NCI-H1092 (cell line): ENCODE measurements around the gene ERICH6B.

Source experiments
- DNase-seq: peaks from one replicate; lab custom pipeline; 2025; lab: John Stamatoyannopoulos, UW

Gene ERICH6B

DNA sequence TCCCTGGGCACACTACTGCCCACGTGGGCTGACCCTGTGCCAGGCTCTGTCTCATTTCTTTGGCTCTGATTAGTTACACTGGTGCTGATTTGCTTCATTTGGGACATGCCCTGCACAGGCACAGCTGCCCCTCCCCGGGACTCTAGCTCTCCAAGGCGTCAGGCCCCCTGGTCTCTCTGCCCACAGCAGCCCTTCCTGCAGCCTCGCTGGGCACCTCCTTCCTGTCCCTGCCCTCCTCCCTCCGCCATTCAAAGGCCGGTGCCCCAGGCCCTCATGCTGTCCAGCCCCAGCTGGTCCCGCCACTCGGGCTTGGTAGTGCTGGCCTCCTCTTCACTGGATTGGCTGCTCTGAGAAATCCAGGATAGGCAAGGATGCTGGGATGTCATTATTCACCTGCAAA, 73.1 kb downstream of the ERICH6B start:
- no peak for DNase-seq

DNA sequence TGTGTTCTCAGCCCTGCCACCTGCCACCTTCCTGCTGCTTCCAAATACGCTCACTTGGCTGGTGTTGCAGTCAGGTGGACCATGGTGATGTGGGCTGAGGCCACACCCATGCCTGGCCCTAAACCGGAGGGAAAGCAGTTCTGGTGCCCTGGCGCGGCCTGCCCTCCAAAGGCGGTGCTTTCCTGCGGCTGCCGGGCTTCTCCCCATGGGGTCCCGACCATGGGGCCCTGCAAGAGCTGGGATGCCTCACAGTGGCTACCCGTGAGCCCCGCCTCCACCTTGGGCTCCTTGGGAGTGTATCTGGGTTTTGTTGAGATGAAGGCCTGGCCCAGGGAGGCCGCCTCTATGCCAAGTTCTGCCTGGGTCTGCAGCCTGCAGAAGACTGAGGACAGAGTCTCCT, 73.7 kb downstream of the ERICH6B start:
- DNase-seq, result no peak

DNA sequence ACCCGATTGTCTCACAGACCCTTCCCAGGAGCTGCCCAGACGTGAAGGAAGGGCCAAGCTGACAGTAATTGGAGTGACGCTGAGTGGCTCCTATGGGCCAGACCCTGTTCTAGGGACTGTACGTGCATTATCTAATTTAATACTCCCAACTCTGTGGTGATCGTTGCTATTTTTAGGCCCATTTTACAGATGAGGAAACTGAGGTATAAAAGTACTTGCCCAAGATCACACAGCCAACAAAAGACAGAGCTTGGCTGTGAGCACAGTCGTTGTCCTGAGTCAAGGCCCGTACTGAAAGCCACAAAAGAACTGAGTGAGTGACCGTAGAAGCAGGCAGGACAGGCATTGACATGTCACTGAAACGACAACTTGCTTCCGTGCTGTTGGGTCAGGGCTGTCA, 74.7 kb downstream of the ERICH6B start:
- no peak for DNase-seq

DNA sequence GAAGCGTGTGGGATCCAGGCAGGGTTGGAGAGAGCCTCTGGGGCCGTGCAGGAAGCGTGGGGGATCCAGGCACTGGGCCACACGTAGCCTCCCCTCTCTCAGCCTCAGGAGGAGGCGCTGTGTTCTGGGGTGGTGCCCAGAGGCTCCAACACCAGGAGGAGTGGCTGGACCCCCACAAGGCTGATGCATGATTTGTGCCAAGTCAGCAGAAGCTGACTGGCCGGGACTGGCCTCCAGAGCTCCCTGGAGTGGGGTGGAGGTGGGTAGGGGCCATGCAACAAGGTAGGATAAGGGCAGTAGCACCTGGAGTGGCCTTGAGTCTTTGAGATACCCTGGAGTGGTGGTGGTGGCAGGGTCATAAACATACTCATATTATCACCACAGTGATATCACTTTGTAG, 75.3 kb downstream of the ERICH6B start:
- no peak for DNase-seq

DNA sequence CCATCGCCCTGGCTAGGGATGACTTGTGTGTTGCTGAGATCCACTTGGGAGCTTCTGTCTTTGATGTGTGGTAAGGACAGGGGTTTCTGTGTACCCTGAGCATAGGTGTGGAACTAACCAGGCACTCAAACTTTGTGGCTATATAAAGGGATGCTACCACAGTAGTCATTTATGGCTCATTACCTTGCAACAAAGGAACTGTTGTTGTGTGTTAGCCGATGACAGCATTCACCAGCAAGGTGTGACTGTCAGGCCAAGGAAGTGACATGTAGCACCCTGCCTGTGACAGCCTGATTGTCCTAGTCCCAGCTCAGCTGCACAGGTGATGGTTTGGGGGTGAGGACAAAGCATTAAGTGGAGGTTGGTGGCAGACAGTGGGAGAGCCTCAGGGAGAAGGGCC, 77.2 kb downstream of the ERICH6B start:
- no peak for DNase-seq

DNA sequence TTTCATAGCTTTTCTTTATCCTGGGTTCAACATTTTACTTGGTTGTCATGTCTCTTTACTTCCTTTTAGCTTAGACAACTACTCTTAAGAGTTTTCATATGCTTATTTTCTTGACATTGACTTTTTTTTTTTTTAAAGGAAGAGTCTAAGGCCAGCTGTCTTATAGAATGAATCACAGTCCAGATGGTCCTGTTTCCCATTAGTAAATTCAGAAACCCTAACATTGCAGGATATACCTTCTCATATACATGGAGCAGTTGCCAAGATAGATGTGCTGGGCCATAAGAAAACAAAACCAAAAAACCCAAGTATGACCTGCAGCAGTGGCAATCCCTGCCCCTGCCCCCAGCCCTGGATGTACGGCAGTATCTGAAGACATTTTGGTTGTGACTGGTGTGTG, 78.0 kb downstream of the ERICH6B start:
- no peak for DNase-seq

DNA sequence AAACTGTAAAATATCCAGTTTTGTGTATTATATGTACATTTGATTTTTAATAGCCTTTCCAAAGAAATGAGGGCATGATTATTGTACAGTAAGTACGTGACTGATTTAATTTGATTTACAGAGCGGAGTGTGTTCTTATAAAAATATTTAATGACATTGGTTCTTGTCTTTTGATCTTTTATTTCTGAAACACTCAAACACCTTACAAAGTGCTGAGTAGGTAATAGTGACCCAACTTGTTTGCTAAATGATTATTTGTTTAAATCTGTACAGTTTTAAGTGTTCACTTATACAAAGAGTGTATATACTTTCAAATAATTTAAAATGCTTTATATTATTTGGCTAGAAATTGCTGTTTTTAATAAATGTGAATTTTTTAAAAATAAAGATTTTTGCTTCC, 79.3 kb downstream of the ERICH6B start:
- no peak for DNase-seq

DNA sequence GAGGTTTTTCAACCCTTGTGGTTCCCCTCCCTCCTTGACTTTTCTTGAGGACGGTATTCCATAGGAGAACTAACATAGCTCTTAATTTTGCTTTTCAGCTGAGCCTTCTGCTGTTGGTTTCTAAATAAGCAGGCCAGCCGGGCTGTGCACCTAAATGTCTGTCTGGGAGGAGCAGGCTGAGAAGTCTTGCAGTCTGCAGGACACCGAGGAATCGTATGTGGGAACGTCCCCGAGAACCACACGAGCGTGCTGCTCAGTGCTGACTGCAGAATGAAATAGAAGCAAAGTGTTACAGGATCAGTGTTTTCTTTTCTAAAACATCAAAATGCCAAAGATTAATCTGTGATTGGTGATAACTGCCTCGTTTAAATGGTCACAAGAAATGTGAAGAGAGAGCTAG, 80.9 kb downstream of the ERICH6B start:
- DNase-seq, result no peak

DNA sequence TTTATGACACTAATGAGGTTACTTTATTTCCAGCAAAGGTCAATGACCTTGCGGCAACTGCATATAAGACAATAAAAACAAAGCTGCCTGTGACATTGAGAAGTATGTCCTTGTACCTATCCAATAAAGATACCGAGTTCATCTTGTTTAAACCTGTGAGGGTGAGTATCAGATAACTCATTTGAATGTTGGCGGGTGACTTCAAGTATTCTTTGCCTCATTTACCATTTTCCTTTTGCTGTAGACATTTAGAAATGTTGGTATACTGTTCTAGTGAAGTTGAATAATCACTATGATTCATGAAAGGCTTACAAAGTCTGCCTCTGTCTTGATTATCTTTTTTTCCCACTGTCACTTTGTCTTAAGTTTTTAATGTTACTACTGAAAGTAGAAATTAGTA, 85.8 kb downstream of the ERICH6B start:
- DNase-seq, result no peak

DNA sequence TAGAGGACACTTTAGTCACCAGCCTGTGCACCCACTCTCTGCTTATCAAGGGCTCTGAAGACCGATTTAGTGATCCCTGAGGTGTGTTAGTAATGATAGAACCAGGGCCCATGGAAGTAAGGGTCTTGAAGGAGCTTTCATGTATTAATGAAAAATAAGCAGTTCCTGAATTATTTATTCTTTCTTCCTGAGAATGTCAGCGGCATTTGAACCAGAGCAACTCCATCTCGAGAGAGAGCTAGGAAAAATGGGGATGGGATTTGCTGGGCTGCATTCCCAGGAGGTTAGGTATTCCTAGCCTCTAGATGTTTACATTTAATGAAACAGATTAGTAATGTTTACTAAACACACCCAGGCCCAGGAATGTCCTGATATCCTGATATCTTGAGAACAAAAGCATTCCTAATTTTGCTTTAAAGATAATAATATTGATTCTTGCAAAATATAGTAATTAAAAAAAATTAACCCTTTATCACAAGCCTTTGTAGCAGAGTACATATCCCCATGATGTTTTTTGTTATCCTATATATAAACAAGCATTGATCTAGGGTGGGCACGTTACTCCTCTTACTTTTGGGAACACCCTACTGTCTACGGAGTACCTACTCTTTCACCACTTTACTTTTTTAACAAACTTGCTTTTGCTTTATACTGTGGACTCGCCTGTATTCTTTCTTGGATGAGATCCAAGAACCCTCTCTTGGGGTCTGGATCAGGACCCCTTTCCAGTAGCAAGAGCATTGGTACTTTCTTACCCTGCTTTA, 87.7 kb downstream of the ERICH6B start:
- no peak for DNase-seq

DNA sequence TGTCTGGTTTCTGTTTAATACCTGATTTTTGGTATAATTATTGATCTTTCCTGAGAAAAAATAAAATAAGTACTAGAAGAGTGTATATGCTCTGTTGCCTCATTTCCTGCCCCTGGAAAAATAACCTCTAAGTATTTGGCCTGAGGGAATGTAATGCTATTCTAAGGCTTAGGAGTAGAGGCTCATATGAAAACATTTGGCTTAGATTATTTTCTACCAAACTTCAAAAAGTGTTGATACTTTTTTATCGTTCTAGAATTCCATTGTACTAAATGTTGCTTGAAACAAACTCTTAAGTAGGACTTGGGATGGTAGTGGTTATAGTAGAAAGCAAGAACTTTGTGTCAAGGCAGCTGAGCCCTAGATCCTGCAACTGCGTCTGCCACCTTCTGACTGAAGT, 93.0 kb downstream of the ERICH6B start:
- no peak for DNase-seq

DNA sequence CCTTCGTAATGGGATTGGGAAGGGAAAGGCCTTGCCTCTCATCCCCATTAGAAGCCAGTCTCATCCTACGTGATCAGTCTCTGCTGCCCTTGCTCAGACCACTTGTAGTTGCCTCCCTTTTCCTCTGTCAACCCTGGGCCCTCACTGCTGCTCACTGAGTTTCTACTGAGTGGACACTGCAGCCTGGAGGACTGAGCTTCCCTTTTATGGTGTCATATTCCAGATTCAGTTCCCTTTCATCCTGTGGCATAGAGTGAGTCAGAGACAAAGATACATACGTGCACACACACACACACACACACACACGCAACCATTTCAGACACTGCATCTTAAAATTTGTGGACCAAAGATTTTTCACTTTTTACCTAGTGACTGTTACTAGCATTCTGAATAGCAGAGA, 94.2 kb downstream of the ERICH6B start:
- no peak for DNase-seq

DNA sequence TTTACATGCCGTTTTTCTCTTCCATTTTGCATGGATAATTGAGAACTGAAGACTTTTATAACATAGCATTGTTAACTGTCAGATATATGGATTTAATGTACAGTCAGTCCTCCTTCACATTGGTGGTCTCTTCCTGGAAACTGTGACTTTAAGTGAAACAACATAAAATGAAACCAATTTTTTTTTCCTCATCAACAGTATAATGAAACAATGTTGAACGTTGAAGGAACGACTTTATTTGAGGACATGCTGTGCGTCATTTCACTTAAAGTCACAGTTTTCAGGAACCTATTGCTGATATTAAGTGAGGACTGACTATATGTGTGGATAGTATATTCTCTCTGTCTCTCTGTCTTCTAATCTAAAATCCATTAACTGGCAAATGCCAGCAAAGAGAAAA, 96.0 kb downstream of the ERICH6B start:
- no peak for DNase-seq

DNA sequence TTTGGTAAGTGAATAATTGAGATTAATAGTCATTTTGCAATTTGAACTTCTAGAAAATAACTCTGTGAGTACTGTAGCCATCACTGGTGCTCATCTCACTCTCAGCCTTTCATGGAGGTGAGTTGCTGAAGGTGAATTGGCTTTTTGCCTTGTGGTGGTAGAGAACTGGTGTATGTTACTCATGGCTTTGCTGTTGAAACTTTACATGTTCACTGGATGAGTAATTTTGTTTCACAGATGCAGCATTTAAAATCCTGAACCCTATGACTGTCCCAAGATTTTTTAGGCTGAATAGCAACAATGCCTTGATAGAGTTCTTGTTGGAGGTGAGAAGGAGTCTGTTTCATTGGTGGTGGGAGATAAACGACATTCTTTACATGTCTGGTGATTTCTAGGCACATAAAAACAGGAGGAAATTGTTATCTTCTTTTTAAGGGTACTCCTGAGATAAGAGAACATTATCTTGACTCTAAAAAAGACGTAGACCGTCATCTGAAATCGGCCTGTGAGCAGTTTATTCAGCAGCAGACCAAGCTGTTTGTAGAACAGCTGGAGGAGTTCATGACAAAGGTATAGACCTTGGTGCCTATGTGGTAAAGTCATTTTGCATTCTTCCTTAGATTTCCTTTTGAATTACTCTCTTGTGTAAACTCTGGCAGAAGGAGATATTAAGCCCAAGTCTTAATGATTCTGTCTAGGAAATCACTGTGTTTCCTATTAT, 96.9 kb downstream of the ERICH6B start:
- no peak for DNase-seq

DNA sequence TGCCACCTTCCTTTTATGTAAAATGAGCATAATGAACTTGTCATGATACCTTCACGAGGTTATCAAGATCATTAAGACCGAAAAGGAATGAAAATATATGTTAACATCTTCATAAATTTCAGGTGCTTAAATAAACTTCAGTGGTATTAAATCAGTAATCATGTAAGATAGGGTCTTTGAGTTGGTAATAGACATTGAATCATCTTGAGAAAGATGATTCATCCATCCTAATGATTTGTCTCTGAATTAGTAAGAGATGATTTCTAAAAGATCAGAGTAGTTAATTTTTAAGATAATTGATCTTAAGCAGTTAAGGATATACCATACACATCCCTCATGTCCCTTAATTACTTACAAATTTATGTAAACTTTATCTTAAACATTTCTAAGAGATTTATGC, 98.8 kb downstream of the ERICH6B start:
- DNase-seq, result no peak

DNA sequence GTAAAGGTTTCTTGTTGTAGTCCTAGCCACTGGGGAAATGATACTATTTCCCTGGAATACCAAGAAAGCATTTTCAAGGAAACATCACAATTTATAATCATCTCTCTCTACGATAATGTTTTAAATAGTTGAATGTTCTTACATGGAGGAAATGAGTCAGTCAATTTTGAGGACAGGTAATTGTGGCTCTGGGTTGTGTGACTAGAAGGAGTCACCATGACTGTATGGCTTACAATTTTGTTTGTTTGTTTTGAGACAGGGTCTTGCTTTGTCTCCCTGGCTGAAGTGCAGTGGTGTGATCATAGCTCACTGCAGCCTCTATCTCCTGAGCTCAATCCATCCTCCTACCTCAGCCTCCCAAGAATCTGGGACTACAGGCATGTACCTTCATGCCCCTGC, 103.4 kb downstream of the ERICH6B start:
- DNase-seq, result no peak

DNA sequence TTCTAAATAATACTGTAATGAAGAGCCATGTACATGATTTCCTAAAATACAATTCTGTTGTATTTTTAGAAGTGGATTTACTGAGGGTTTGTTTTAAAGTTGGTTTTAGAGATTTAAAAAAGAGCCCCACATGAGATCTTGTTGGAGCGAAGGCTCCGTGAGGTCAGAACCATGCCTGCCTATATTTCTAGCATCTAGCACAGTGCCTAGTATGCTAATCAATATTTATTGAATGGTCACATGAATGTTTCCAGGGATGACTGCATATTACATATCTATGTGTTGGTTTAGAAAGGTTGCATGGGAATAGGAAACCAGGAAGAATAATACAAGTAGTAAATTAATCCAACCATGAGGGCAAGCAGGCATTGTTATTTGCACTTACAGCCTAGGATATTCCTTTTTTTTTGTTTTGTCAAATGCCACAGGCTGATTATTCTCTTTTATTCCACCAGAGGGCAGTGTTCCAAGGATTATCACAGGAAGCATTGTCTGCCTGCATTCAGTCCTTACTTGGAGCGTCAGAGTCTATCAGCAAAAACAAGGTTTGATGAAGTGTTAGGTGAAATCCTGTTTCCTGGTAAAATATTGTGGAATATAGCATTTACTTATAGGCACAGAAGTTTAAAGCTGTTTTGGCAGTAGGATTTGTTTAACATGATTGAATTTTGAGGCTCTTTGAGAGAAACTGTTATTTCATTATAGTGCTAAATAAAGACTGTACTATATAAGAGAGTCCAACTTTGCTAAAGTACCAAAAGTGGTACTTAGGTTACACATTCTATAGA, 104.0 kb downstream of the ERICH6B start:
- DNase-seq, result peak; percentile 16

DNA sequence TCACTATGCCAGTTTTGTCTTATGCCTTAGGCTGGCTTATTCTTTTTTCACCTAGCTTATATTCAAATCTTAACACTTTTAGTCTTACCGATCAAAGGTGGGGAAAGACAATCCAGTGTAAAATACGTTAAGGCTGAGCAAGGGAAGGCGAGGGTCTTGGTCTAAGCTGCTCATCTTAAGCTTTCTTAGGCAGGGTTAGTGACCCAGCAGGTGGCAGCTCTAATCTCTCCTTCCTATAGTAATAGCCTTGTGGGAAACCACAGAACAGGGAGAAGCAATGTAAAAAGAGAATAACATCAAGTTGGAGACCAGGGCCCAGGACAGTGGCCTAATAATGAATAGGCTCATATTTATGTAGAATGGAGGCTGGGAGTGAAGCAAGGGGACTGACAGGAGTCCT, 104.9 kb downstream of the ERICH6B start:
- no peak for DNase-seq

DNA sequence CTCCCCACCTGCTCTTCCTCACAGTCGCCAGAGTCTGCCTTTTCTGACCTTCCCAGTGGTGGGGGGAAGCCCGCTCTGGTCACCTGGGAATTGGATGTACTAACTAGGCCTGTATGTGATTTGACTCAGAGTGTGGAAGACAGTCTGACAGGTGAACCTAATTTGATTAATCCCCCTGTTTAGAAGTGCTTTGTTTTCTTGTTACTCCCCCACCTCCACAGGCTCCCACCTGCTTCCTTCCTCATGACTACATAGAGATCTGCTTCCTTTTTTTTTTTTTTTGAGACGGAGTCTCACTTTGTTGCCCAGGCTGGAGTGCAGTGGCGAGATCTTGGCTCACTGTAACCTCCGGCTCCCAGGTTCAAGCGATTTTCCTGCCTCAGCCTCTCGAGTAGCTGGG, 106.8 kb downstream of the ERICH6B start:
- DNase-seq, result no peak

DNA sequence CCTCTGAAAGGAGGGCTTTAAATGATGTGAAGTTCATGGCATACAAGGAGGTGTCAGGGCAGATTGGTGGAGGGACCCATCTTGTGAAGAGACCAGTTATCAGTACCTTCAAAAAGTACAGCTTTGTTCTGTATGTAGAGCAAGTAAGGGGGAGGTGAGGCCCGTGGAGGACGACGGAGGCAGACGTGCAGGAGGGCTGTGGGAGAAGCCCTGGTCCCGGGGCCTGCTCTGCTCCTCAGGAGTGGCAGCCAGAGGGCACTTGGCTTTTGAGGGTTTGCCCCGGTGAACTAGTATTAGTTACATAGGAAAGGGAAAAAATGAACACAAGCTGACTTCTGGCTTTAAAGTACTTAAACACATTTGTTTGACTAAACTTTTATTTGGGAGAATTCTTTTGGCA, 108.7 kb downstream of the ERICH6B start:
- DNase-seq, result no peak

DNA sequence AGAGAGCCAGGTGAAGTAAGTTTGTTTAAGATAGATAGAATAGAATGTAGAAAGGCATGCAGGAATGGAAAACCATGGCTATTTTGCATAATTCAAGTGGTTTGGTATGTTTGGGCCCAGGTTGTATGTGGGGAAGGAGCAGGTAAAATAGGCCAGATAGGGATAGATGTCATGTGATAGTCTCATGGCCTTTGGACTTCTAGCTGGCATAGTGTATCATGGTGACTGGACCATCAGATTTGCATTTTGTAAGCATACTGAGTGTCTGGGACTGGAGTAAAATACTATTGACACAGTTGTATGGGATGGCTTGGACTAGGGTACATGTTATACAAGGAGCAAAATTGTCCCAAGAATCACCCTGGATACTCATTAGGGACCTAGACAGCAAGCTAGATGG, 111.9 kb downstream of the ERICH6B start:
- no peak for DNase-seq

DNA sequence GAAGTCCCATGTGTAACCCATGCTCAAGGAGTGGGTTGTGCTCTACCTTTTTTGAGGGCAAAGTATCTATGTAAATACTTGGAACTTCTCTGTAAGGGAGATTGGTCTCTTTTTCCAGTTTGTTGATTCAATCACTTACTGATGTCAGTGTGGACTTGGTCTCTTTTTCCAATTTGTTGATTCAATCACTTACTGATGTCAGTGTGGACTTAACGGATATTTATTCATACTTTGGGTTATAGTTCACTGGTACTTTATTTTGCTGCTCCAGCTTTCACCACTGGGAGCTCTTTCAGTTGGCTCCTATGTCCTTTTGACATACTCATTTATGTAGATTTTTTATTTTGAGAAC, 114.4 kb downstream of the ERICH6B start:
- no peak for DNase-seq

DNA sequence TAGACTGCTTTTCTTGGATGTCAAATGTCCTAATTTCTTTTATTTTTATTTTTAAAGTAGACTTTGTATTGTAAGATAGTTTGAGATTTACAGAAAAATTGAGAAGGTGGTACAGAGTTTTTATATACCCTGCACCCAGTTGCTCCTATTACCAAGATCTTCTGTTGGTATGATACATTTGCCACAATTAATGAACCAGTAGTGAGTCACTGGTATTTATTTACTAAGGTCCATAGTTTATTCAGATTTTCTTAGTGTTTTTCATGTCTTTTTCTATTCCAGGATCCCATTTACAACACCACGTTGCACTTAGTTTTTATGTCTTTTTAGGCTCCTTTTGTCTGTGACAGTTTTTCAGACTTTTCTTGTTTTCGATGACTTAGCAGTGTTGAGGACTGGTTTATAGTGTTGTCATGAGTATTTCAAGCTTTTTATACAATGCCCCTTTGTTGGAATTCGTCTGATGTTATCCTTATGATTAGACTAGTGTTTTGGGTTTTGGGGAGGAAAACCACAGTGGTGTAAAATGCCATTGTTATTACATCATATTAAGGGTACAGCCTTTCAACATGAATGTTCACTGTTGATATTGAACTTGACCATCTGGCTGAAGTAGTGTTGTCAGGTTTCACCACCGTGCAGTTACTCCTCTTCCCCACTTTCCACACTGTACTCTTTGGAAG, 114.9 kb downstream of the ERICH6B start:
- no peak for DNase-seq
